Fibroblast of skin of back (primary cell): ENCODE data around the gene NDUFB1.

ENCODE experiments used
- DNase-seq: peaks from one replicate; pipeline ENCODE4 v3.0.0-alpha.2; 2013

The NDUFB1 gene

GRCh38 chr14:92093320-92093719, 28.2 kb downstream of the NDUFB1 start:
- DNase-seq = no peak

GRCh38 chr14:92088494-92088893, 33.0 kb downstream of the NDUFB1 start:
- no peak for DNase-seq

- no peak for DNase-seq
These were observed 47.0 kb downstream of the NDUFB1 start for GRCh38 chr14:92074555-92074954.
